Muscle of leg (tissue), 11 donors: ENCODE results near the gene PSAT1. TPM values are rescaled to one million over a fixed set of nuclear protein-coding genes. Genes with fewer than 3 reads are reported as not detected.

Experiments
- DNase-seq: peaks from one replicate; pipeline ENCODE4 v3.0.0; 2013
- H3K27ac ChIP-seq: one replicate; pipeline ENCODE4 v1.5.1; 2013; ENCODE audit warnings: mild to moderate bottlenecking, low read length, control low read depth
- H3K27me3 ChIP-seq: one replicate; pipeline ENCODE4 v1.6.1; 2013; ENCODE audit warnings: low read length; ENCODE audit not compliant: control insufficient read depth, insufficient read depth
- H3K36me3 ChIP-seq: one replicate; pipeline ENCODE4 v1.6.1; 2013; ENCODE audit warnings: low read length; ENCODE audit not compliant: control insufficient read depth, insufficient read depth
- H3K4me1 ChIP-seq: one replicate; pipeline ENCODE4 v1.6.1; 2013; ENCODE audit warnings: low read length; ENCODE audit not compliant: control insufficient read depth, insufficient read depth
- H3K4me3 ChIP-seq: one replicate; pipeline ENCODE4 v1.5.1; 2013; ENCODE audit warnings: low read length, control low read depth
- H3K9me3 ChIP-seq: replicated peaks from 2 replicates; pipeline ENCODE4 v1.6.1; 2013; ENCODE audit warnings: low read depth, low read length; ENCODE audit not compliant: control insufficient read depth
- WGBS: methylation state at CpG from one replicate; pipeline ENCODE4 v1.1.5; 2013; ENCODE audit warnings: missing lambda C conversion rate; ENCODE audit not compliant: insufficient coverage; 5-methylcytosine and 5-hydroxymethylcytosine counted together
- polyA plus RNA-seq, 8 donors: library from polyadenylated mRNA; unstranded; fragments of 120-200 nt; gene quantifications; one replicate each; pipeline versions ENCODE4 v1.2.1 to v1.2.3, GENCODE V29; 2013; ENCODE audit warnings: inconsistent platforms in 1 of 8, low replicate concordance in 1 of 8; ENCODE audit not compliant: insufficient read length in 8 of 8, insufficient read depth in 1 of 8
- total RNA-seq: library from RNA; stranded (reverse); fragments of 120-200 nt; gene quantifications from one replicate; pipeline ENCODE4 v1.2.4, GENCODE V29; 2013

The PSAT1 gene
- total and polyA plus RNA-seq, 9 donors = 25.3 to 46.4 (median 40.6) TPM

DNA sequence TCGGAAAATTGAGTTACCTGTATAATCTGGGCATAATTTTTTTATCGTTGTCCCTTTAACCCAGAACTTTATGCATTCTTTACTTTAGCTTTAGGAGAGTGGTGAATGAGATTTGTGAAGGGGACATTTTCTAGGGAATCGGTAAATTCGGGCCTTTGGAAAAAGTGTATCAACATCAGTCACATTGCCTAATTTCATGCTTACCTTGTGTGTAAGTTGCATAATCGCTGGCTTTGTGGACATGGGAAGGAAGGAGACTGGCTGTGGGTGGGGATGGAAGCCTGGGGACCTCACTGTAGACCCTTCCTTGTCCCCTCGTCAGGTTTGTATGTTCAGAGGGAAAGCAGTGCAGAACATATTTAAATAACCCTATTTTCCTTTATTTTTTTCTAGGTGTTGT lies 3.3 kb downstream of the PSAT1 start:
- H3K27me3 ChIP-seq = no peaks in the 10 kb centered on the region

GRCh38 chr9:78301466-78301865 lies 4.5 kb downstream of the PSAT1 start:
- no CpG with 5 or more reads among the region's 2 CpGs for WGBS
- no peaks in the 10 kb centered on the region for H3K27me3 ChIP-seq

More for the DNA sequence above, 3.3 kb downstream of the PSAT1 start:
- Histone ChIP-seq H3K27ac (no peak overlapping the region), H3K4me1 (peaks cover 17% of the 10 kb centered on the region), H3K4me3 (no peak overlapping the region), H3K9me3 (no peaks in the 10 kb centered on the region), H3K36me3 (peaks cover 16% of the 10 kb centered on the region)
- no peak for DNase-seq
- no CpG with 5 or more reads among the region's 6 CpGs for WGBS

DNA sequence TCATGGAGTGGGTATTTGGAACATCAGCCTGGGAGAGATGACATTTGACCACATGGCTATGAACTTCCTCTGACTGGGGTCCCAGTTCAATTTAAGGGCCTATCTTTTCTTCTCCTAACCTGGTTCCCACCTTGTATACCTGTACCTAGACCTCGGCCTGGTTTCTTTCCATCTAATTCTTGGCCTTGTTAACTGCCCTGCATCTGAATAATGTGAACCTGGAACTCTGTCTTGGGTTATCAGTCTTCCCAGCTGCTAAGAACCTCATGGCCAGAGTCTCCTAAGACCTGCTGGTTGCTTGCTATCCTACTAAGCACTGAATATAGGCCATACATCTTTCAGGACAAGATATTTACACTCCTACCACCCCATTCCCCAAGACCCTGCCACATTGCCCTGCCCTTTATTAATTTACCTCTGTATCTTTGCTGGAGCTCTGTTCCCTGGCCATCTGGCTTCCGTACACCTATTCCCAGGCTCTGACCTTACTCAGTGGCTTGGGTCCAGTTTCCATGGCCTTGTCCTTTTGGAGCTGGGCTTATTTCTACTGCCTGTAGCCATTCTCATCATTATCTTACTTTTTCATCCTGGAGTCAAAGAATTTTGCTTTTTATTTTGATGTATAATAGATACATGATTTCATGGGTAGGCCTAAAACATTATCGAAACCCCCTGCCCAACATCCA lies 6.6 kb downstream of the PSAT1 start:
- DNase-seq = no peak
- no peak overlapping the region for H3K27ac ChIP-seq
- no peaks in the 10 kb centered on the region for H3K9me3 ChIP-seq
- peaks cover 42% of the 10 kb centered on the region for H3K36me3 ChIP-seq
- WGBS = 96% methylated on average over 2 of the region's 3 CpGs
- H3K27me3 ChIP-seq = no peaks in the 10 kb centered on the region
- no peaks in the 10 kb centered on the region for H3K4me1 ChIP-seq
- H3K4me3 ChIP-seq = no peak overlapping the region

More at GRCh38 chr9:78301466-78301865, 4.5 kb downstream of the PSAT1 start:
- Histone ChIP-seq H3K4me3 (no peak overlapping the region), H3K4me1 (peaks cover 5% of the 10 kb centered on the region), H3K27ac (no peak overlapping the region), H3K9me3 (no peaks in the 10 kb centered on the region), H3K36me3 (peaks cover 28% of the 10 kb centered on the region)
- DNase-seq = no peak

- no peak overlapping the region for H3K27ac ChIP-seq
- H3K27me3 ChIP-seq = no peaks in the 10 kb centered on the region
- no peaks in the 10 kb centered on the region for H3K4me1 ChIP-seq
- H3K36me3 ChIP-seq = peaks cover 48% of the 10 kb centered on the region
- H3K9me3 ChIP-seq = no peaks in the 10 kb centered on the region
- no peak overlapping the region for H3K4me3 ChIP-seq
- no peak for DNase-seq
- no CpG with 5 or more reads among the region's 1 CpG for WGBS
These were observed 7.4 kb downstream of the PSAT1 start for GRCh38 chr9:78304357-78304756.

DNA sequence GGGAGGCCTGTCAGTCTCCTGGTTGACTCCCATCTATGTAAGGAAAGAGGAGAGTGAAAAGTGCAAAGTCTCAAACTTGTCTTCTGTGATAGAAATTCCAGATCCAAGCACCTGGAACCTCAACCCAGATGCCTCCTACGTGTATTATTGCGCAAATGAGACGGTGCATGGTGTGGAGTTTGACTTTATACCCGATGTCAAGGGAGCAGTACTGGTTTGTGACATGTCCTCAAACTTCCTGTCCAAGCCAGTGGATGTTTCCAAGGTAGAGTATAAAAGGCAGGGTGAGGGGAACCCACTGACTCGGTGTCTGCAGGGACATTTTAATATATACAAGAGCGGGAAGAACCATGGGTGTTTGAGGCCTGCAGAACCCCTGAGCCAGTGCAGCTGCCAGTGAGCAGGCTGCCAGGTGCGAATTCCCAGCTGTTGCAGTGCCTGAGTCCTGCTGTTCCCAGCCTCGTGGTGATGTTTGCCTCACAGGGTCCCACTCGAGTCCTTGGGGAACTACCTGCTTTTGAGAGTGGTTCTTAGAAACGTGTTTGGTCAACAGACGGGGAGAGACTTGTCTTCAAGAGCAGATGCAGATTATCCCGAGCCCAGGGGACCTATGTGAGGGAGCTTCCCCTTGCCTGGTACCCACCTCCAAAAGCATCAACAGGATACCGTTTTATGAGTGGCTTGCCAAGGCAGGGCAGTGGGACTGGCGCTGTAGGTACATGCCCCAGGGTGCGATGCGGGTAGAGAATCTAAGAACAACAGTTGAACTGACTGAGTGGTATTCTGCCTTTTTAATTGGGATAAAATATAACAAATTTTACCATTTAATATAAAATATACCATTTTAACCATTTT lies 9.5 kb downstream of the PSAT1 start:
- Histone ChIP-seq H3K4me3 (no peak overlapping the region), H3K27ac (no peak overlapping the region), H3K36me3 (peaks cover 61% of the 10 kb centered on the region), H3K9me3 (no peaks in the 10 kb centered on the region), H3K27me3 (no peaks in the 10 kb centered on the region), H3K4me1 (no peaks in the 10 kb centered on the region)
- no peak for DNase-seq
- WGBS = 69% methylated on average over 5 of the region's 16 CpGs

DNA sequence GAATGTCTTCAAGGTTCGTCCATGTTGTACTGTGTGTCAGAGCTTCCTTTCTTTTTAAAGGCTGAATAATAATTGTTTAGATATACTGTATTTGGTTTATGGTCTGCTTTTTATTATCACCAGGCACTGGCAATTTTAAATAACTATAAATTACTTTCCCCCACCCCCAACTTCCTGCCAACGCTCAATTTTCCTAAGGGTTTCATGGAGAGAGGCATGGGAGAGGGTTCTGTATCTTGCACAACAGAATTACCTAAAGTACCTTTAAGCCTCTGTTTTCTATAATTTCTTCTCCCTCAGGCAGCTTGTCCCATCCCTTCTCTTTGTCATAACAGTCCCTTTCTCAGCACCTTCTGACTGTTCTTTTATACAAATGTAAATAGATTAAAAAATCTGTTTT lies 10.4 kb downstream of the PSAT1 start:
- peaks cover 58% of the 10 kb centered on the region for H3K36me3 ChIP-seq
- WGBS = no CpG with 5 or more reads among the region's 2 CpGs
- H3K27me3 ChIP-seq = no peaks in the 10 kb centered on the region
- H3K9me3 ChIP-seq = no peaks in the 10 kb centered on the region
- no peak for DNase-seq
- no peaks in the 10 kb centered on the region for H3K4me1 ChIP-seq
- no peak overlapping the region for H3K4me3 ChIP-seq
- H3K27ac ChIP-seq = no peak overlapping the region

GRCh38 chr9:78309066-78309465 lies 12.1 kb downstream of the PSAT1 start:
- Histone ChIP-seq H3K4me1 (no peaks in the 10 kb centered on the region), H3K27ac (no peak overlapping the region), H3K27me3 (no peaks in the 10 kb centered on the region), H3K9me3 (no peaks in the 10 kb centered on the region), H3K36me3 (peaks cover 48% of the 10 kb centered on the region), H3K4me3 (no peak overlapping the region)
- WGBS = no CpG with 5 or more reads among the region's 6 CpGs
- DNase-seq = no peak

DNA sequence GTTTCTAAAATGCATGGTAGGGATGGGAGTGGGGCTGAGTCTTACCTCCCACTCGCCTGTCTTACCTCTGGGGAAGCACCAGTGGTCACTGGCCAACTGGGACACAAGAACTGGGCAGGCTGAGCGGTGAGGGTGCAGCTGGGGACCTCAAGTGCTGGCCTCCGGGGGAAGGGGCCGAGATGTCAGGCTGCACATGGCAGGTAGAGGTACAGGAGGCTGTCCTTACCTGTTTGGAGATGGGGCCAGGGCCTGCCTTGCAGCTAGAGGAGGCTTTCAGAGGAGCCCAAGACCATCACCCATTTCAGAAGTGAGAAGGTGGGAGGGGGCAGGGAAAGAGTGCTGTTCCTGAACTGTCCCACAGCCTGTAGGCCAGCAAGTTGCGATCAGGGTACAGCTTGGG lies 14.2 kb downstream of the PSAT1 start:
- no peak for DNase-seq
- no peaks in the 10 kb centered on the region for H3K9me3 ChIP-seq
- H3K4me3 ChIP-seq = no peak overlapping the region
- H3K27me3 ChIP-seq = no peaks in the 10 kb centered on the region
- H3K27ac ChIP-seq = no peak overlapping the region
- peaks cover 14% of the 10 kb centered on the region for H3K4me1 ChIP-seq
- 96% methylated on average over 5 of the region's 5 CpGs for WGBS
- peaks cover 41% of the 10 kb centered on the region for H3K36me3 ChIP-seq

DNA sequence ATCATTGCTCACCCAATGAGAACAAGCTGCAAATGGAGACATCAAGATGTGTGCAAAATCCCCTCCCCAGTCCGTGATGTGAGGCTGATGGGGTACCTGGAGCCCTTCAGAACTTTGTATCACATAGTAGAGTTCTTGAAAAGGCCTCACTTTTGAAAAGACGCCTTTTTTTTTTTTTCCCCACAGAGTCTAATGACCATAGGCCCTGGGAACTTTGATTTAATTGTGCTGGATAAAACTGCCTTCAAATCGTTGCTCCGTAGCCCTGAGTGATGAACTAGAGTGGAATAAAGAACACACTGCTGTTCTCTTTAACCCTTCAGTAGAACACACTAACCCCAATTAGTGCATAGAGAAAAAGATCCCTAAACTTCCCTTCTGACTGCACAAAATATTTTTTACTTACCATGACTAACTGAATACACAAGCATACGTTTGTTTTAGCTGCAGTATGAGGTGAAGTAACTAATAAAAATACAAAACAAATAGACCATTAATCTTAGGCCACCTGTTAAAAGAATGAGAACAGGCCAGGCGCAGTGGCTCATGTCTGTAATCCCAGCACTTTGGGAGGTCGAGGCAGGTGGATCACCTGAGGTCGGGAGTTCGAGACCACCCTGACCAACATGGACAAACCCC lies 15.1 kb downstream of the PSAT1 start:
- Histone ChIP-seq H3K4me3 (no peak overlapping the region), H3K27ac (no peak overlapping the region), H3K9me3 (peaks cover 5% of the 10 kb centered on the region), H3K36me3 (peaks cover 41% of the 10 kb centered on the region), H3K27me3 (no peaks in the 10 kb centered on the region), H3K4me1 (peaks cover 20% of the 10 kb centered on the region)
- WGBS = 86% methylated on average over 4 of the region's 9 CpGs
- no peak for DNase-seq

GRCh38 chr9:78314550-78314949 lies 17.6 kb downstream of the PSAT1 start:
- Histone ChIP-seq H3K27me3 (no peaks in the 10 kb centered on the region), H3K9me3 (peaks cover 5% of the 10 kb centered on the region), H3K27ac (no peak overlapping the region), H3K4me1 (peaks cover 26% of the 10 kb centered on the region), H3K36me3 (peaks cover 48% of the 10 kb centered on the region), H3K4me3 (no peak overlapping the region)
- 86% methylated on average over 5 of the region's 5 CpGs for whole genome bisulfite sequencing
- no peak for DNase-seq
